ENCODE data around the gene ASPHD2.

Gene ASPHD2, protein sequence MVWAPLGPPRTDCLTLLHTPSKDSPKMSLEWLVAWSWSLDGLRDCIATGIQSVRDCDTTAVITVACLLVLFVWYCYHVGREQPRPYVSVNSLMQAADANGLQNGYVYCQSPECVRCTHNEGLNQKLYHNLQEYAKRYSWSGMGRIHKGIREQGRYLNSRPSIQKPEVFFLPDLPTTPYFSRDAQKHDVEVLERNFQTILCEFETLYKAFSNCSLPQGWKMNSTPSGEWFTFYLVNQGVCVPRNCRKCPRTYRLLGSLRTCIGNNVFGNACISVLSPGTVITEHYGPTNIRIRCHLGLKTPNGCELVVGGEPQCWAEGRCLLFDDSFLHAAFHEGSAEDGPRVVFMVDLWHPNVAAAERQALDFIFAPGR

DNA sequence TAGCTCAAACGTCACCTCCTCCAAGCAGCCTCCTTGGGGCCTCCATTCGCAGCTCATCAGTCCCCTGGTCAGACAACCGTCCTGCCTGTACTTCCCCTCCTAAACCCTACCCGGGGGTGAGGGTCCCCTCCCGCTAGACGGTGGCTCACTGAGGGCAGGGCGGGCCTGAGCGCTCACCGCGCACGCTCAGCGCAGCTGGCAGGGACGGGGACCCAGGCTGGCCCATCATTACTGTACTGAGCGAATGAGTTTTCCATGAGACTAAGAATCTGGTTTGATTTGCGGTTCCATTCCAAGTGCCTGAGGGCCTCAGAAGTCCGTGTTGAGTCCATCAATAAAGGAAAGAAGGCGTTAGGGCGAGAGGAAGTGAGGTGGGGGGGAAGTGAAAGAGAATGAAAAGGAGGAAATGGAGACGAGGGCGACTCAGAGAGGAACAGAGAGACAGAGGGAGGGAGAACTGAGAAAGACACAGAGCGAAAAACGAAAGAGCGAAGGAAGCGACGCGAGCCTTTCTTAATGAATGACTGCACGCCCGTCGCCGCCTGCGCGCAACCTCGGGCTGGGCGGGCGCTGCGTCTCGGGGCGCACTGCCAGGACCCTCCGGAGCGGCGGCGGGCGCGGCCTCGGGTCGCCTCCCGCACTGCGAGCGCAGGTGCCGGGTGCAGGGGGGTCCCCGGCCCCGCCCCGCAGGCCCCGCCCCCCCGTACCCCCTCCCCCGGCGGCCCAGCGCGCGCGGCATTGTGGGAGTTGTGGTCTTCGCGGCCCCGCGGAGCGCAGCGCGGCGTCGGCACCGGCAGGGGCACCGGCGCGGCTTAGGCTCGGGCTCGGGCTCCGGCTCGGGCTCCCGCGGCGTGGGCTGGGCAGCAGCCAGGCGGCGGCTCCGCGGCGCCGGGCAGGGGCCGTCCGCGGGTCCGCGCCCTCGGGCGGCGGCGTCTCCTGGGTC lies at the start of gene ASPHD2:
TSS of gene ASPHD2 (plus strand) at position 746 of the 943 bp plus-strand sequence. CDS start 4,356 bp downstream, outside the sequence.
- Histone ChIP-seq H3K9me3 (ENCODE audit: control insufficient read depth in 1 of 2, low read length in 2 of 2) (peaks cover 0 to under 1% of the 10 kb centered on the region in 2 donors), H3K4me3 (ENCODE audit: low read depth in 1 of 2, low read length in 2 of 2) (peak within 1 kb of the TSS; percentile 86 to 93), H3K4me1 (ENCODE audit: control insufficient read depth in 1 of 2, insufficient read depth in 2 of 2, low read length in 2 of 2) (peaks cover 4 to 8% of the 10 kb centered on the region in 2 donors), H3K27me3 (ENCODE audit: low read depth, low read length) (no peaks in the 10 kb centered on the region), H3K27ac (ENCODE audit: low read length) (peak within 1 kb of the TSS; percentile 90), H3K36me3 (ENCODE audit: control insufficient read depth in 1 of 2, insufficient read depth in 2 of 2, low read length in 2 of 2) (no peaks in the 10 kb centered on the region)

DNA sequence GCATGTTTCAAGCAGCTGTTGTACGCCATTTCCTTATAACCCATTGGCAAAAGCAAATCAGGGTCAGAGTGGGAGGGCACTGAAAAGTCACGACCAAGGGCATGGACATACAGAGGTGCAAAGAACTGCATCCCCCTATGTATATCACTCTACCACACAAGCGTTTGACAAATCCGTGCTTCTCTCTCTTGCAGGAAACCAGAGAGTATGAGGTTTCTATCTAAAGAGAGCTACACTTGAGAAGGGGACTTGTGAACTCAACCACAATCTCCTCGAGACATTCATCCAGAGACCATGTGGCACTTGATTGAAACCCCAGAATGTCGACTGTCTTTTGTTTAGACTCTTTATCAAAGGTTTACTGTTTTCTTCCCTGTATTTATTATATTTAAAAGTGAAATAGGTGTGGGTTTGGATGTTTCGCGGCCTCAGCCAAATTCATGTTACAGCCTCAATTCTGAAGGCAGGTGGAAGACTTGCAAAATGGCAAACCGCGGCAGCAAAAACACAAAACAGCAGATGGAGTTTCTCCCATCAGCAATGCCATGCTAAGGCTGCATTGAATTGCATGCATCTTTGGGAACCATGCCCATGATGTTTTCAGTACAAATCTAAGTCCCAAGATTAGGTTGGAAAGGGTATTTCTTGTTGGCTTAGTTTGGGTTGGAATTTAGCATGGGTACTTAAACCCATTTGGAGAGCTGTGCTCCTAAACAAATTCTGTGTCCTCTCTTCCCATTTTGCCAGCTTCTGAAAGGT lies 48.8 kb upstream of the ASPHD2 start:
- Histone ChIP-seq H3K36me3 (ENCODE audit: control insufficient read depth in 1 of 2, insufficient read depth in 2 of 2, low read length in 2 of 2) (no peaks in the 10 kb centered on the region), H3K27ac (ENCODE audit: low read length) (no peak overlapping the region), H3K4me1 (ENCODE audit: control insufficient read depth in 1 of 2, insufficient read depth in 2 of 2, low read length in 2 of 2) (no peaks in the 10 kb centered on the region), H3K4me3 (ENCODE audit: low read depth in 1 of 2, low read length in 2 of 2) (no peak overlapping the region), H3K9me3 (ENCODE audit: control insufficient read depth in 1 of 2, low read length in 2 of 2) (peaks cover 0 to 7% of the 10 kb centered on the region in 2 donors), H3K27me3 (ENCODE audit: low read depth, low read length) (peaks cover 5% of the 10 kb centered on the region)

DNA sequence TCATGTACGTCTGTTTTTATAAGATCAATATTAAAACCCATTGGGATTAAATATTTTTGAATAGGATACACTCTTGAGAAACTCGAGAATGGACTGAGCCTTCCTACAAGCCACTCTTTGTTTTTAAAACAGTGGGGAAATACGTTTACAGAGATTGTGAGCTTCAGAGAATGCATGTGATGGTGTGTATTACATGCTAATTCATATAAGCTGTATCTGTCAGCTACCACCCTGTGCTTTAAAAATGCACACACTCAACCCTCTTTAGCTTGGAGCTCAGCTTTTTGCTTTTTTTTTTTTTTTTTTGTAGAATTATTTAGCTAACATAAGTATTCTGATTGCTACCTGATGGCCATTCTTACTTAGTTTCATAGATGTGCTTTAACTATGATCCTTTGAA lies 46.3 kb upstream of the ASPHD2 start:
- H3K27me3 ChIP-seq (ENCODE audit: low read depth, low read length) = peaks cover 5% of the 10 kb centered on the region
- no peaks in the 10 kb centered on the region for H3K36me3 ChIP-seq (ENCODE audit: control insufficient read depth in 1 of 2, insufficient read depth in 2 of 2, low read length in 2 of 2)
- peaks cover 0 to 7% of the 10 kb centered on the region in 2 donors for H3K9me3 ChIP-seq (ENCODE audit: control insufficient read depth in 1 of 2, low read length in 2 of 2)
- no peak overlapping the region for H3K4me3 ChIP-seq (ENCODE audit: low read depth in 1 of 2, low read length in 2 of 2)
- no peaks in the 10 kb centered on the region for H3K4me1 ChIP-seq (ENCODE audit: control insufficient read depth in 1 of 2, insufficient read depth in 2 of 2, low read length in 2 of 2)
- H3K27ac ChIP-seq (ENCODE audit: low read length) = no peak overlapping the region

DNA sequence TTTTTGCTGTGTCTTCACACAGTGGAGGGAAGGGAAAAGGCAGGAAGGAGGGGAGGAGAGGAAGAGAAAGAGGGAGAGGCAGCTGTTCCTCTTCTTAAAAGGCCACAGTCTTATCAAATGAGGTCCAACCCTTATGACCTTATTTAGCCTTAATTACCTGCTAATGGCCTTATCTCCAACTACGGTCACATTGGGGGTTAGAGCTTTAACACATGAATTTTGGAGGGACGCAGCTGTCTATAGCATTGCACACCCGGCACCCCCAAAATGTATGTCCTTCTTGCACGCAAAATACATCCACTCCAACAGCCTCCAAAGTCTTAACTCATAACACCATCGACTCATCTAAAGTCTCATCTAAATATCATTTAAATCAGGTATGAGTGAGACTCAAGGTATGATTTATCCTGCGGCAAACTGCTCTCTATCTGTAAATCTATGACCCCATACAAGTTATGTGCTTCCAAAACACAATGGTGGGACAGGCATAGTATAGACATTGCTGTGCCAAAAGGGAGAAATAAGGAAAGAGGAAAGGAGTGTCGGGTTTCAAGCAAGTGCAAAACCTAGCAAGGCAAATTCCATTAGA lies 45.0 kb upstream of the ASPHD2 start:
- no peaks in the 10 kb centered on the region for H3K4me1 ChIP-seq (ENCODE audit: control insufficient read depth in 1 of 2, insufficient read depth in 2 of 2, low read length in 2 of 2)
- no peak overlapping the region for H3K27ac ChIP-seq (ENCODE audit: low read length)
- peaks cover 0 to 4% of the 10 kb centered on the region in 2 donors for H3K9me3 ChIP-seq (ENCODE audit: control insufficient read depth in 1 of 2, low read length in 2 of 2)
- no peaks in the 10 kb centered on the region for H3K36me3 ChIP-seq (ENCODE audit: control insufficient read depth in 1 of 2, insufficient read depth in 2 of 2, low read length in 2 of 2)
- H3K4me3 ChIP-seq (ENCODE audit: low read depth in 1 of 2, low read length in 2 of 2) = no peak overlapping the region
- H3K27me3 ChIP-seq (ENCODE audit: low read depth, low read length) = peaks cover 3% of the 10 kb centered on the region

DNA sequence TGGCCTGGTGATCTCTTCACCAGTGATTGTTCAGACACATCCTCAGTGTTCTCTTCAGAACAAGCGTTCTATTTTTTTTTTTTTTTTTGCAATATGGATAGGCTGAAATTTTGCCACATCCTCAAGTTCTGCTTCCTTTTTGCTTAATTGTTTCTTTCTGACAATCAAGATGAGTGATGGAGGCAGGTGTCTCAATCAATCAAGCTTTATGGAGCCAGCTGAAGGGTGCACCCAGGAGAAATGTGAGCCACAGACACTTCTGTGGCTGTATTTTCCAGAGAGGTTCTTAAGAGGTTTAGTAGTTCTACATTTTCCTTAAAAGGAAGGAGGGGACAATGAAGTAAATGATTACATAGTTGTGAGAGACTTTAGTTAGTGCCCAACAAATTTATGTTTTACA lies 43.9 kb upstream of the ASPHD2 start:
- Histone ChIP-seq H3K36me3 (ENCODE audit: control insufficient read depth in 1 of 2, insufficient read depth in 2 of 2, low read length in 2 of 2) (no peaks in the 10 kb centered on the region), H3K27ac (ENCODE audit: low read length) (no peak overlapping the region), H3K27me3 (ENCODE audit: low read depth, low read length) (no peaks in the 10 kb centered on the region), H3K4me1 (ENCODE audit: control insufficient read depth in 1 of 2, insufficient read depth in 2 of 2, low read length in 2 of 2) (no peaks in the 10 kb centered on the region), H3K4me3 (ENCODE audit: low read depth in 1 of 2, low read length in 2 of 2) (no peak overlapping the region), H3K9me3 (ENCODE audit: control insufficient read depth in 1 of 2, low read length in 2 of 2) (no peaks in the 10 kb centered on the region)

DNA sequence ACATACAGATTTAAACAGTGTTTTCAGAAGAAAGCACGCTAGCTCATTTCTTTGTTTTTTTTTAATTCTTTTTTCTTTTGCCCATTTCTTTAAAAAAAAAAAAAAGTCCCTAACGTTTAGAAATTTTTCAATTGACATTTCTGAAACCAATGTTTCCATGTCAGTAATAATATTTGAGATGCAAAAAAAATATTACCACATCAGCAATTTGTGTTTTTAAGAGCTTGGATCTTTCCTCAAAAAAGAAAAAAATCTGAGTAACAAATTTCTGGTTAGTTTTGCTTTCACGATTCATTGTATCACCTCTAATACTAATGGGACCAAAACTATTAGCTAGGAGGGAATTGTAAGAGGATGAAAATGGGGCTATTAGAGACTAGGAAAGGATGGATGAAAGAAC lies 39.9 kb upstream of the ASPHD2 start:
- Histone ChIP-seq H3K4me1 (ENCODE audit: control insufficient read depth in 1 of 2, insufficient read depth in 2 of 2, low read length in 2 of 2) (no peaks in the 10 kb centered on the region), H3K27me3 (ENCODE audit: low read depth, low read length) (no peaks in the 10 kb centered on the region), H3K4me3 (ENCODE audit: low read depth in 1 of 2, low read length in 2 of 2) (no peak overlapping the region), H3K9me3 (ENCODE audit: control insufficient read depth in 1 of 2, low read length in 2 of 2) (no peaks in the 10 kb centered on the region), H3K27ac (ENCODE audit: low read length) (no peak overlapping the region), H3K36me3 (ENCODE audit: control insufficient read depth in 1 of 2, insufficient read depth in 2 of 2, low read length in 2 of 2) (no peaks in the 10 kb centered on the region)

DNA sequence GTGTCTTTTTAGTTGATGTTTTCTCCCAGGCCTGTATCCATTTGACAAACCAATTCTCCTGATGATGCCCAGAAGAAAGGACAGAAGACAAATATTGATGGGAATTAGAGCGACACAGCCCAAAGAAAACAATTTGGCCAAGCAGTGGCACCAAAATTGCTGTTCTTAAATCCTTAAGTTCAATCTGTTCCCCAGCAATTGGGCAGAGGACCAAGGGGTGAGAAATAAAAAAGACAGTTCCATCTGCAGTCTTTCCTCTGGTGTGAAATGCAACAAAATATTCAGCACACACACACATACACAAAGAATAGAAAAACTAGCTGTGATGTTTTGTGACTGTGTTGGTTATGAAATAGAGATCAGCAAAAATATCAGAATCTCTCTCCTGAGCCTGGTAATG lies 38.0 kb upstream of the ASPHD2 start:
- Histone ChIP-seq H3K9me3 (ENCODE audit: control insufficient read depth in 1 of 2, low read length in 2 of 2) (no peaks in the 10 kb centered on the region), H3K4me3 (ENCODE audit: low read depth in 1 of 2, low read length in 2 of 2) (no peak overlapping the region), H3K27ac (ENCODE audit: low read length) (no peak overlapping the region), H3K36me3 (ENCODE audit: control insufficient read depth in 1 of 2, insufficient read depth in 2 of 2, low read length in 2 of 2) (no peaks in the 10 kb centered on the region), H3K27me3 (ENCODE audit: low read depth, low read length) (no peaks in the 10 kb centered on the region), H3K4me1 (ENCODE audit: control insufficient read depth in 1 of 2, insufficient read depth in 2 of 2, low read length in 2 of 2) (no peaks in the 10 kb centered on the region)

DNA sequence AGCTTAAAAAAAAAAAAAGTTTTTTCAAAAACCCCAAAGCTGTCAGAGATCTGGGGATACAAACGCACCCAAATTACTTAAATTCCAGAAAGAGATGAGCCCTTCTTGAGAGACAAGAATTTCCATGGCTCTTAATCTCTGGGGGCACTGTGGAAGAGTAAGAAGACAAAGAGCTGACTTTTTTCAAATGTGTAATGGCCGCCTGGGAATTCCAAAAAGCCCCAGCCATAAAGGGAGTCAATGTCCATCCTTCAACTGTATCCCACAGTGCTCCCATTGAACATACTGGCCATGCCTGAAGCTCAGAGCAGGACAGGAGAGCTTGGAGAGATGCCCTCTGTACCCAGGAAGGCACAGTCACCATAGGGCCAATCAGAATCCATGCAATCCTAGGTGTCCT lies 37.4 kb upstream of the ASPHD2 start:
- Histone ChIP-seq H3K4me1 (ENCODE audit: control insufficient read depth in 1 of 2, insufficient read depth in 2 of 2, low read length in 2 of 2) (no peaks in the 10 kb centered on the region), H3K27ac (ENCODE audit: low read length) (no peak overlapping the region), H3K36me3 (ENCODE audit: control insufficient read depth in 1 of 2, insufficient read depth in 2 of 2, low read length in 2 of 2) (no peaks in the 10 kb centered on the region), H3K4me3 (ENCODE audit: low read depth in 1 of 2, low read length in 2 of 2) (no peak overlapping the region), H3K27me3 (ENCODE audit: low read depth, low read length) (no peaks in the 10 kb centered on the region), H3K9me3 (ENCODE audit: control insufficient read depth in 1 of 2, low read length in 2 of 2) (no peaks in the 10 kb centered on the region)

DNA sequence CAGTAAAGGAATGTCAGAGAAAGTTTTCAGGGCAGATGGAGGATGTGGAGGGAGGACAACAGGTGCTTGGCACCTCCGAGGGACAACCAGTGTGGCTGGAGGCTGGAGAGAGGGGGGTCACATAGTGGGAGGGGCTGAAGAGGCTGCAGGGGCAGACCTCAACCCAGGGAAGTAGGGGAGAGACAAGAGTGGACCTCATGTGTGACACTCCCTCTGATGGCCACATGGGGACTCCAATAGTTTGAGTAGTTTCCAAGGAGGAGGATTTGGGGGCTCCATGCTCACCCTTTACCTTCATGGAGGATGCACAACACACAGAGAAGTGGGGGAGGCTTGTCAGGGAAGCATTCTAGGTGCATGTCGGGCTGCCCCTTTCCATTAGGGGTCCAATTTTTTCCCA lies 35.1 kb upstream of the ASPHD2 start:
- H3K27ac ChIP-seq (ENCODE audit: low read length) = no peak overlapping the region
- H3K27me3 ChIP-seq (ENCODE audit: low read depth, low read length) = no peaks in the 10 kb centered on the region
- no peaks in the 10 kb centered on the region for H3K9me3 ChIP-seq (ENCODE audit: control insufficient read depth in 1 of 2, low read length in 2 of 2)
- no peaks in the 10 kb centered on the region for H3K36me3 ChIP-seq (ENCODE audit: control insufficient read depth in 1 of 2, insufficient read depth in 2 of 2, low read length in 2 of 2)
- H3K4me1 ChIP-seq (ENCODE audit: control insufficient read depth in 1 of 2, insufficient read depth in 2 of 2, low read length in 2 of 2) = no peaks in the 10 kb centered on the region
- no peak overlapping the region for H3K4me3 ChIP-seq (ENCODE audit: low read depth in 1 of 2, low read length in 2 of 2)

DNA sequence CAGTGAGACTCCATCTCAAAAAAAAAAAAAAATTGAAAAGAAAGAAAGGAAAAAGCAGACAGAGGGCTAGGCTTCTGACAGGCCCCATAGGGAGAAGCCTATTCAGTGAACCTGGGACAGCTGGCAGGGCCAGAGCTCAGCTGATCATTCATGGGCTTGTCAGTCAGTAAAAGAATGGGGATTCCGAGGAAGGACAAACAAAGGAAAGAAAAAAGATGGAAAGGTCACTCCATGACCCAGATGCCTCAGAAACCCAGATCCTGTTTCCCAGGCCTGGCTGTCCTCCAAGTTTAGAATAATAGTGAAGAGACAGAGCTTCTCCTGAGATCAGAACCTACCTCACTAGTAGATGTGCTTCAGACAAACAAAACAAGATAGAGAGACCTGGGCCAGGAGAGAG lies 34.3 kb upstream of the ASPHD2 start:
- no peak overlapping the region for H3K4me3 ChIP-seq (ENCODE audit: low read depth in 1 of 2, low read length in 2 of 2)
- H3K27ac ChIP-seq (ENCODE audit: low read length) = no peak overlapping the region
- H3K9me3 ChIP-seq (ENCODE audit: control insufficient read depth in 1 of 2, low read length in 2 of 2) = no peaks in the 10 kb centered on the region
- H3K36me3 ChIP-seq (ENCODE audit: control insufficient read depth in 1 of 2, insufficient read depth in 2 of 2, low read length in 2 of 2) = no peaks in the 10 kb centered on the region
- no peaks in the 10 kb centered on the region for H3K27me3 ChIP-seq (ENCODE audit: low read depth, low read length)
- H3K4me1 ChIP-seq (ENCODE audit: control insufficient read depth in 1 of 2, insufficient read depth in 2 of 2, low read length in 2 of 2) = no peaks in the 10 kb centered on the region

DNA sequence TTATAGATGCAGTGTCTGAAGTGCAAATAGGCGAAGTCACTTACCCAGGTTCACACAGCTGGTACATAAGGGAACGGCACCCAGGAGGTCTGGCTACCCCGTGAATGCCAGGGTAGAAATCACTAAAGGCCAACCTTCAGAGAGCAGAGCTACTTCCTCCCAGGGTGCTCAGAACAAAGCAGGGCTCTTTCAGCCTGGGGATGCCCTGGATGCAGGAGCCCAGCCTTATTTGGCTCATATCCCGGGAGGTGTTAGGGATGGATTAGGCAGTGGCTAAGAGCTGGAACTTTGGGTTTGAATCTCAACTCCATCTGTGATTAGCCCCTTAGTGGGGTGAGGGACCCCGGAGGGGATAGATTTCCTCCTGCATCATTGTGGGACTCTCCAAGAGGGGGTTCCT lies 33.1 kb upstream of the ASPHD2 start:
- H3K9me3 ChIP-seq (ENCODE audit: control insufficient read depth in 1 of 2, low read length in 2 of 2) = no peaks in the 10 kb centered on the region
- no peaks in the 10 kb centered on the region for H3K4me1 ChIP-seq (ENCODE audit: control insufficient read depth in 1 of 2, insufficient read depth in 2 of 2, low read length in 2 of 2)
- no peak overlapping the region for H3K4me3 ChIP-seq (ENCODE audit: low read depth in 1 of 2, low read length in 2 of 2)
- H3K27ac ChIP-seq (ENCODE audit: low read length) = no peak overlapping the region
- H3K36me3 ChIP-seq (ENCODE audit: control insufficient read depth in 1 of 2, insufficient read depth in 2 of 2, low read length in 2 of 2) = no peaks in the 10 kb centered on the region
- H3K27me3 ChIP-seq (ENCODE audit: low read depth, low read length) = no peaks in the 10 kb centered on the region
